HCT116 (cell line): Measurements from ENCODE around the gene GCK. TPM values are rescaled to one million over a fixed set of nuclear protein-coding genes. Genes with fewer than 3 reads are reported as not detected.

Experiments used
- ATAC-seq: fragments of 200-7000 bp; cut with Tn5 transposase; 2 replicates; pipeline ENCODE4 v1.9.1; 2020; ENCODE audit warnings: mild to moderate bottlenecking, moderate library complexity
- BruUV-seq: library from RNA; stranded (reverse); fragments of 400-500 nt; replicated peaks from 2 replicates; lab custom pipeline; 2021; lab: Mats Ljungman, UMichigan
- CTCF ChIA-PET: fragments of 300-600 bp; sonication (Branson Sonifier 250); formaldehyde crosslinking; loops from one replicate; lab custom pipeline; 2021; ENCODE audit warnings: antibody characterized with exemption; lab: Charles Lee
- POLR2A ChIA-PET: fragments of 300-600, 350-600 bp; sonication (Branson Sonifier 250); formaldehyde crosslinking; loops from one replicate; lab custom pipeline; 2021; ENCODE audit warnings: antibody characterized with exemption; lab: Charles Lee
- RAD21 ChIA-PET, 2 experiments: fragments of 300-600 bp; sonication (Branson Sonifier 250); formaldehyde crosslinking; loops; one replicate each; lab custom pipeline; 2023; ENCODE audit warnings: low total read pairs in 2 of 2; ENCODE audit not compliant: uncharacterized antibody in 2 of 2, unreplicated experiment in 2 of 2, low non-redundant PET in 1 of 2; lab: Charles Lee
- DNase-seq: peaks from one replicate; pipeline ENCODE4 v3.0.0-alpha.2; 2010; ENCODE audit warnings: low read depth, low spot score
- H2AFZ ChIP-seq: fragments of 200-600 bp; shearing (Covaris generic), sonication (generic); 2 replicates; pipeline ENCODE4 v1.6.1; 2017; ENCODE audit warnings: low read depth, mixed run types, mixed read lengths, antibody characterized with exemption, low read length; ENCODE audit not compliant: poor library complexity, severe bottlenecking
- H3K27ac ChIP-seq: 2 replicates; pipeline ENCODE4 v1.5.1; 2012; ENCODE audit warnings: low read depth, low read length
- H3K27me3 ChIP-seq: fragments of 200-600 bp; sonication (generic); 2 replicates; pipeline ENCODE4 v1.6.1; 2016; ENCODE audit warnings: mixed run types, low read length, mixed read lengths; ENCODE audit not compliant: insufficient read depth
- H3K36me3 ChIP-seq, 2 experiments: fragments of 200-500 bp in 1 of 2; fragments of 200-600 bp in 1 of 2; sonication (Bioruptor generic) in 1 of 2; sonication (generic) in 1 of 2; 2 replicates each; pipeline versions ENCODE4 v1.5.1 to v1.6.1; 2014 to 2016; ENCODE audit warnings: low read length in 2 of 2, inconsistent platforms in 1 of 2, mixed read lengths in 1 of 2, mixed run types in 1 of 2; ENCODE audit not compliant: insufficient read depth in 2 of 2, control insufficient read depth in 1 of 2
- H3K4me1 ChIP-seq, 2 experiments: fragments of 200-600 bp in 1 of 2; sonication (generic) in 1 of 2; 2 replicates each; pipeline versions ENCODE4 v1.5.1 to v1.6.1; 2012 to 2017; ENCODE audit warnings: low read length in 2 of 2, inconsistent platforms in 1 of 2, mild to moderate bottlenecking in 1 of 2, mixed read lengths in 1 of 2, mixed run types in 1 of 2, moderate library complexity in 1 of 2; ENCODE audit not compliant: insufficient read depth in 2 of 2, control insufficient read depth in 1 of 2
- H3K4me2 ChIP-seq: fragments of 200-600 bp; sonication (generic); 2 replicates; pipeline ENCODE4 v1.6.1; 2017; ENCODE audit warnings: mixed run types, low read length, mixed read lengths
- H3K4me3 ChIP-seq, 2 experiments: fragments of 200-600 bp in 1 of 2; sonication (generic) in 1 of 2; replicated peaks in 1 of 2; 2 replicates each; pipeline ENCODE4 v1.5.1; 2011 to 2016; ENCODE audit warnings: low read length in 2 of 2, control low read depth in 1 of 2, low read depth in 1 of 2, mild to moderate bottlenecking in 1 of 2, mixed read lengths in 1 of 2, mixed run types in 1 of 2
- H3K79me2 ChIP-seq: fragments of 200-600 bp; sonication (generic); 2 replicates; pipeline ENCODE4 v1.6.1; 2017; ENCODE audit warnings: mild to moderate bottlenecking, mixed run types, low read length, moderate library complexity, mixed read lengths; ENCODE audit not compliant: insufficient read depth
- H3K9ac ChIP-seq: fragments of 200-600 bp; sonication (generic); 2 replicates; pipeline ENCODE4 v1.6.1; 2016; ENCODE audit warnings: low read length, mixed read lengths
- H3K9me2 ChIP-seq: fragments of 200-600 bp; sonication (generic), shearing (Covaris generic); 2 replicates; pipeline ENCODE4 v1.6.1; 2017; ENCODE audit warnings: mixed run types, mild to moderate bottlenecking, moderate library complexity; ENCODE audit not compliant: insufficient read depth
- H3K9me3 ChIP-seq, 2 experiments: fragments of 200-500 bp in 1 of 2; fragments of 200-600 bp in 1 of 2; sonication (Bioruptor generic) in 1 of 2; sonication (generic) in 1 of 2; 2 replicates each; pipeline ENCODE4 v1.6.1; 2014 to 2017; ENCODE audit warnings: low read length in 2 of 2, mixed read lengths in 2 of 2, inconsistent platforms in 1 of 2, low read depth in 1 of 2, mild to moderate bottlenecking in 1 of 2, mixed run types in 1 of 2, moderate library complexity in 1 of 2; ENCODE audit not compliant: control insufficient read depth in 1 of 2, insufficient read depth in 1 of 2
- H4K20me1 ChIP-seq: fragments of 200-600 bp; sonication (generic), shearing (Covaris generic); 2 replicates; pipeline ENCODE4 v1.6.1; 2017; ENCODE audit warnings: mixed run types, mild to moderate bottlenecking, moderate library complexity; ENCODE audit not compliant: insufficient read depth
- CEBPB ChIP-seq: IDR thresholded peaks from 2 replicates; pipeline ENCODE4 v1.6.1; 2012; ENCODE audit warnings: low read depth
- EGR1 ChIP-seq: IDR thresholded peaks from 2 replicates; pipeline ENCODE4 v1.6.1; 2012; ENCODE audit warnings: low read depth
- ELF1 ChIP-seq: IDR thresholded peaks from 2 replicates; pipeline ENCODE4 v1.6.1; 2012; ENCODE audit warnings: low read depth, borderline replicate concordance
- EZH2 ChIP-seq: fragments of 200-600 bp; sonication (generic); IDR thresholded peaks from 2 replicates; pipeline ENCODE4 v1.6.1; 2017; ENCODE audit warnings: antibody characterized with exemption, mixed run types
- EZH2phosphoT487 ChIP-seq: fragments of 200-600 bp; IDR thresholded peaks from 2 replicates; pipeline ENCODE4 v1.6.1; 2018; ENCODE audit warnings: antibody characterized with exemption, borderline replicate concordance
- FOSL1 ChIP-seq: IDR thresholded peaks from 2 replicates; pipeline ENCODE4 v1.6.1; 2012; ENCODE audit warnings: low read depth
- JUND ChIP-seq: IDR thresholded peaks from 2 replicates; pipeline ENCODE4 v1.6.1; 2012
- POLR2A ChIP-seq: IDR thresholded peaks from 2 replicates; pipeline ENCODE4 v1.7.0; 2011; ENCODE audit warnings: borderline replicate concordance; ENCODE audit not compliant: insufficient read depth, insufficient read length; ENCODE audit errors: extremely low read depth
- RAD21 ChIP-seq: IDR thresholded peaks from 2 replicates; pipeline ENCODE4 v1.6.1; 2012; ENCODE audit warnings: low read depth, mild to moderate bottlenecking
- SIN3A ChIP-seq: IDR thresholded peaks from 2 replicates; pipeline ENCODE4 v1.6.1; 2012; ENCODE audit warnings: low read depth
- YY1 ChIP-seq: IDR thresholded peaks from 2 replicates; pipeline ENCODE4 v1.6.1; 2011; ENCODE audit warnings: low read length, low read depth, moderate library complexity, mild to moderate bottlenecking; ENCODE audit not compliant: insufficient replicate concordance; ENCODE audit errors: extremely low read depth
- ZNF274 ChIP-seq: fragments of 200-500 bp; sonication (Bioruptor generic); IDR thresholded peaks from 2 replicates; pipeline ENCODE4 v1.6.1; 2014; ENCODE audit warnings: mild to moderate bottlenecking, low read depth, low read length, inconsistent platforms
- intact Hi-C: fragments of 100-400 bp; cut with micrococcal nuclease; formaldehyde crosslinking; loops from 2 replicates; pipeline ENCODE4 v1.10.0; 2022
- total RNA-seq: library from RNA; stranded (reverse); gene quantifications from one replicate; pipeline ENCODE4 v1.2.1, GENCODE V29; 2021; ENCODE audit not compliant: unreplicated experiment
- TF ChIP-seq, protein P1 (sequence below): IDR thresholded peaks from 2 replicates; pipeline ENCODE4 v1.6.1; 2012
- TF ChIP-seq, protein P2 (sequence below): IDR thresholded peaks from 2 replicates; pipeline ENCODE4 v1.6.1; 2011; ENCODE audit warnings: mild to moderate bottlenecking, low read length, moderate library complexity; ENCODE audit not compliant: insufficient replicate concordance; ENCODE audit errors: extremely low read depth
- TF ChIP-seq, protein P3 (sequence below), 3 experiments: fragments of 200-600 bp in 1 of 3; sonication (generic) in 1 of 3; IDR thresholded peaks in 2 of 3; conservative IDR thresholded peaks in 1 of 3; 2 replicates each; pipeline ENCODE4 v1.5.1; 2012 to 2017; ENCODE audit warnings: low read depth in 2 of 3, low read length in 2 of 3, antibody characterized with exemption in 1 of 3, borderline replicate concordance in 1 of 3, control low read depth in 1 of 3, mild to moderate bottlenecking in 1 of 3, mixed read lengths in 1 of 3, mixed run types in 1 of 3, moderate library complexity in 1 of 3; ENCODE audit not compliant: insufficient read depth in 1 of 3
- TF ChIP-seq, protein P4 (sequence below): IDR thresholded peaks from 2 replicates; pipeline ENCODE4 v1.6.1; 2012

GCK gene
- total RNA-seq, 1 experiment from 2014 or later: 0.34 TPM

DNA sequence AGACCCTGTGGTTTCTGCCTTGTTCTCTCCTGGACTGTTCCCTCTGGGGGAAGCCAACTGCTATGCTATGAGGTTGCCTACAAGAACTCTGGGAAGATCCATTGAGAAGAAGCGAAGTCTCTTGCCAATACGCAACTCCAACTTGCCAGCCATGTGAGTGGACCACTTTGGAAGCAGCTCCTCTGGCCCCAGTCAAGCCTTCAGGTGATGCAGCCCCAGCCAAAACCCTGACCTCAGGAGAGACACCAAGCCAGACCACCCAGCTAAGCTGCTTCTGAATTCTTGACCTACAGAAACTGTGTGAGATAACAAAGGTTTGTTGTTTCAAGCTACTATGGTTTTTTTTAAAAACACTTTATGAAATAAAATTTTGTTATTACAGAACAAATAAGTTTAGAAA is 27.9 kb downstream of the GCK start (continued):
- TF ChIP-seq RAD21: no peak
- TF ChIP-seq, protein P1, sequence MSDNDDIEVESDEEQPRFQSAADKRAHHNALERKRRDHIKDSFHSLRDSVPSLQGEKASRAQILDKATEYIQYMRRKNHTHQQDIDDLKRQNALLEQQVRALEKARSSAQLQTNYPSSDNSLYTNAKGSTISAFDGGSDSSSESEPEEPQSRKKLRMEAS: no peak
- TF ChIP-seq EGR1: no peak
- TF ChIP-seq FOSL1: no peak
- TF ChIP-seq POLR2A: no peak
- no peak for TF ChIP-seq EZH2phosphoT487

DNA sequence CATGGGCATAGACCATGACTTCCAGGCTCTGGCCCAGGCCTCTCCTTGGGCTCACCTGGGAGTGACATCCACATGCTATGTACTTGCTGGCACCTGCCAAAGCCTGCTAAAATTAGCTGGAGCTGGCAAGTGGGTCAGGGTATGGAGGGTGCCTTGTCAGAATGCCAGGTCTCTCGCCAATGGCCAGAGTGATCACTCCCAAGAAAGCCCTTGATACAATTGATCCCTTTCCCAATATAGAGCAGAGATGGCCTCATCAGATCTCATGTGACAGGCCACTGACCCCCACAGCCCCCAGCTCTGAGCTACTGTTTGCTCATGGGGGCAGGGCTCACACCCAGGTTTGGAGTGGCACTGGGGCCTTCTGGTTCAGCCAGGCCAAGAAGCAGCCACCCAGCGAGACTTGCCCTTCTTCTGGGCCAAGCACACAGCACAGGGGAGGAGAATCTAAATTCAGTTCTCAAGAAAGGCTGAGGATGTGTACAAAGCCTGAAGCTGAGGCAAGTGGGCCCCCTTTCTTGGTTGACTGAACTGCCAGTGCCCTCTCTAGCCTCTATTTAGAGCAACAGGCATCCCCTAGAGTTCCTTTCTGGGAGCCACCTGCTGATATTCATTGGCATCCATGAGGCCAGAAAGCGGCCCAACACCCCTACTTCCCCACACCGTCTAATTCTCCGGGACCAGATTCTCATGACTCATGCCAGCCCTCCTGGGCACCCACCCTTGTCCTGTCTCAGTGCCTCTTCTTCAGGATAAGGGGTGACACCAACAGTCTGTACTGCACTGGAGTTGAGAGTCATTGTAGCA is 29.2 kb downstream of the GCK start:
- Histone ChIP-seq H3K27ac (no peak overlapping the region), H3K9ac (no peak overlapping the region), H3K27me3 (no peaks in the 10 kb centered on the region), H4K20me1 (no peaks in the 10 kb centered on the region)
- no peak for ATAC-seq
- TF ChIP-seq, protein P2, sequence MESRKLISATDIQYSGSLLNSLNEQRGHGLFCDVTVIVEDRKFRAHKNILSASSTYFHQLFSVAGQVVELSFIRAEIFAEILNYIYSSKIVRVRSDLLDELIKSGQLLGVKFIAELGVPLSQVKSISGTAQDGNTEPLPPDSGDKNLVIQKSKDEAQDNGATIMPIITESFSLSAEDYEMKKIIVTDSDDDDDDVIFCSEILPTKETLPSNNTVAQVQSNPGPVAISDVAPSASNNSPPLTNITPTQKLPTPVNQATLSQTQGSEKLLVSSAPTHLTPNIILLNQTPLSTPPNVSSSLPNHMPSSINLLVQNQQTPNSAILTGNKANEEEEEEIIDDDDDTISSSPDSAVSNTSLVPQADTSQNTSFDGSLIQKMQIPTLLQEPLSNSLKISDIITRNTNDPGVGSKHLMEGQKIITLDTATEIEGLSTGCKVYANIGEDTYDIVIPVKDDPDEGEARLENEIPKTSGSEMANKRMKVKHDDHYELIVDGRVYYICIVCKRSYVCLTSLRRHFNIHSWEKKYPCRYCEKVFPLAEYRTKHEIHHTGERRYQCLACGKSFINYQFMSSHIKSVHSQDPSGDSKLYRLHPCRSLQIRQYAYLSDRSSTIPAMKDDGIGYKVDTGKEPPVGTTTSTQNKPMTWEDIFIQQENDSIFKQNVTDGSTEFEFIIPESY: no peak
- TF ChIP-seq, protein P3, sequence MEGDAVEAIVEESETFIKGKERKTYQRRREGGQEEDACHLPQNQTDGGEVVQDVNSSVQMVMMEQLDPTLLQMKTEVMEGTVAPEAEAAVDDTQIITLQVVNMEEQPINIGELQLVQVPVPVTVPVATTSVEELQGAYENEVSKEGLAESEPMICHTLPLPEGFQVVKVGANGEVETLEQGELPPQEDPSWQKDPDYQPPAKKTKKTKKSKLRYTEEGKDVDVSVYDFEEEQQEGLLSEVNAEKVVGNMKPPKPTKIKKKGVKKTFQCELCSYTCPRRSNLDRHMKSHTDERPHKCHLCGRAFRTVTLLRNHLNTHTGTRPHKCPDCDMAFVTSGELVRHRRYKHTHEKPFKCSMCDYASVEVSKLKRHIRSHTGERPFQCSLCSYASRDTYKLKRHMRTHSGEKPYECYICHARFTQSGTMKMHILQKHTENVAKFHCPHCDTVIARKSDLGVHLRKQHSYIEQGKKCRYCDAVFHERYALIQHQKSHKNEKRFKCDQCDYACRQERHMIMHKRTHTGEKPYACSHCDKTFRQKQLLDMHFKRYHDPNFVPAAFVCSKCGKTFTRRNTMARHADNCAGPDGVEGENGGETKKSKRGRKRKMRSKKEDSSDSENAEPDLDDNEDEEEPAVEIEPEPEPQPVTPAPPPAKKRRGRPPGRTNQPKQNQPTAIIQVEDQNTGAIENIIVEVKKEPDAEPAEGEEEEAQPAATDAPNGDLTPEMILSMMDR (IDR thresholded peaks at IDR 0.05 in 2 of 3, conservative IDR thresholded peaks at IDR 0.05 in 1 of 3; ENCODE audit: borderline replicate concordance in 1 of 3, insufficient read depth in 1 of 3, low read depth in 2 of 3, low read length in 2 of 3): no peak
- TF ChIP-seq, protein P1: no peak
- TF ChIP-seq, protein P4, sequence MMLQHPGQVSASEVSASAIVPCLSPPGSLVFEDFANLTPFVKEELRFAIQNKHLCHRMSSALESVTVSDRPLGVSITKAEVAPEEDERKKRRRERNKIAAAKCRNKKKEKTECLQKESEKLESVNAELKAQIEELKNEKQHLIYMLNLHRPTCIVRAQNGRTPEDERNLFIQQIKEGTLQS: no peak
- TF ChIP-seq JUND (no peak), ELF1 (no peak), YY1 (no peak), EZH2phosphoT487 (no peak), SIN3A (no peak), ZNF274 (no peak), EZH2 (no peak), CEBPB (no peak)
- TF ChIP-seq, all 23 proteins: peak for 0
- H3K4me3 ChIP-seq: no peak overlapping the region
- intact Hi-C loops: no loop called here
- H3K36me3 ChIP-seq: no peaks in the 10 kb centered on the region
- no peak overlapping the region for H3K4me2 ChIP-seq
- H2AFZ ChIP-seq: no peak overlapping the region
- H3K4me1 ChIP-seq: peaks cover 0 to 3% of the 10 kb centered on the region in 2 experiments; a peak in 1 of 4 replicates
- no peaks in the 10 kb centered on the region for H3K9me3 ChIP-seq
- ChIA-PET POLR2A (no interaction called here), CTCF (no interaction called here), RAD21 (no interaction called here)
- no TSS peak for BruUV-seq
- H3K9me2 ChIP-seq: no peaks in the 10 kb centered on the region
- DNase-seq: no peak
- H3K79me2 ChIP-seq: no peaks in the 10 kb centered on the region
